Fibroblast of skin of scalp (primary cell): ENCODE data around the gene ULK4.

ENCODE experiments used
- DNase-seq: peaks from one replicate; pipeline ENCODE4 v3.0.0-alpha.2; 2013

ULK4 gene

DNA sequence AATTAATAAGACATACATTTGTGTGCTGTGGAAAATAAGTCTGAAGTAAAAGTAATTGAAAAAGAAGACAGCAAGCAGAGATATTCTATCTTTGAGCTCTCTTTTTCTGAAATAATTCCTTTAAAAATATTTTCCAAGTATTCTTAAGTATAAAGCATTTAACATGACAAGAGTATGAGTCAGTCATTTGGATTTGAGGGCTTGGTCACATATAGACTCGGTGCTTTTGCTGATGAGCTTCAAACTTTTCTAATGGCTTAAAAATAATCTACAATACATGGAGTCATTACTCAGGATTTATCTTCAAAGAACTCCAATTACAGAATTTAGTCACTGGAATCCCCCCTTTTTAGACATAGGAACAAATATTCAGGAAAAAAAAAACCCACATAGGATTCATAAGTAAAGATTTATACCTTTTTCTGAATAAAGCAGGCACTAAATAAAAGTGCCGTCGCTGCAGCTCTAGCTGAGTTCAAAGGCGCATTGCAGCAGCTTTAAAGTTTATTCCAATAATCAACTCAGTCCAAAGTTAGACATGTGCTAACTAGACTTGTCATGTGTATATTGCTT is 615.1 kb downstream of the ULK4 start:
- peak; percentile 59 for DNase-seq

DNA sequence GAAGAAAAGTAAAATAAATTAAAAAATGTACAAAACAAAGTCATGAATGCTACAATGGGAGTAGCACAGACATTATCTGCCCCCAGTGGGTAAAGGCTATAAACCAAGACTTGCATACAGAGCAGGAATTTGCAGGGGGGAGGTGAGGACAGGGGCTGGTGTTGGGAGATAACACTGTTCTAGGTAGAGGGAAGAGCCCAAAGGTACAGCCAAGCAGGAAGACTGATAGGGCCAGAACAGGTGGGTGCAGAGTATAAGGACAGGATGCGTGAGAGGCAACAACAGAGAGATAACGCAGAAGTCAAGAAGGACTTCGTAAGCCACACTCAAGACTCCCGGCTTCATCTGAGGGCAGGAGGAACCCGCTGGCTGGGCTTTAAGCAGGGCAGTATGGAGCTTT is 616.1 kb downstream of the ULK4 start:
- DNase-seq = no peak

DNA sequence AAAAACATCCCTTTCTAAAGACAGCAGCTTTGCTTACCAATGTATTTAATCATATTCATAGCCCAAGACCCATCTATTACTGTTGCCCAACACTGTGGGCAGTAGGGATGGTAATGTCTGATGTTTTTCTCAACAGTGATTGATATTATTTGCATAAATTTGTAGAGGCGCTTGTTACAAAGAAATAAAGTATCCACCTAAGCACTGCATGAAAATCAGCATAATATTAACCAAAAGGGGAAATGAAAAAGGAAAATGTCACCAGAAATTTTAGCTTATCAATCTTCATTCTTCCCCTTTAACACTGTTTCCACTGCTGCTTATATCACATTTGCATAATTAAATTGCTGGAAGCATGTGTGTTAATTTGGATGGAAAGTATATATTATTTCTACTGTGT is 622.1 kb downstream of the ULK4 start:
- no peak for DNase-seq

DNA sequence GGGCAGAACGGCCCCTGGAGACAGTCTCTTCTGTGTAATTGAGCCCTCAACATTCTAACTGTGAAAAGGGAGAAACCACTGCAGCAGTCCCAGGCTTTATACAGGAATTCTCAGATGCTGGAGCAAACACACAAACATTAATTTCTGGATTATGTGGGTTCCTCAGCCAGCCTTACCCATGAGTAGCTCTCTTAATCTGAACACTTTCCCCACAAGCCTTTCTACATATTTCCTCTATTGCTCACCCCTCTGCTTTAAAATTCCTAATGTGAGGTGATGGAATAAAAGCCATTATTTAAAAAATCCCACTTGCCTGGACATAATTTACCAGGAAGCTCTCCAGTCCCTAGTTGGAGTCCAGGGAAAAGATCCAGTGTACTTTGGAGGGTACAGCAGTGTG is 623.6 kb downstream of the ULK4 start:
- DNase-seq = peak; percentile 69

DNA sequence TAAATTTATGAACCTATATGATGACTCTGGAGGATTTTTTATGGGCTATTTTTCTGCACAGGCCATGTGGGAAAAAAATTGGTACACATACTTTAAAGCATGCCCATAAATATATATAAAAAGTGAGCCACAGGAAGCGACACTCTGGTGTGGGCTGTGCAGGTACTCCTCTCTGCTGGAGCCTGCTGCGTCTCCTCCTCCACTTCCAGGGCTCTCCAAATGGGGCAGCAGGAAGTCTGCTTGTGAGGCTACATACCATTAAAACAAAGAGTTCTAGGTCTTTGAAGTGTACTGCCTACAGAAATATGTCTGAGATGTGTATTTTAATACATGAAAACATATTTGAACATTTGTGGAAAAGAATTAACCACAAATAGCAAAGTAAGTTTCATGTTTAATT is 627.5 kb downstream of the ULK4 start:
- DNase-seq = no peak

DNA sequence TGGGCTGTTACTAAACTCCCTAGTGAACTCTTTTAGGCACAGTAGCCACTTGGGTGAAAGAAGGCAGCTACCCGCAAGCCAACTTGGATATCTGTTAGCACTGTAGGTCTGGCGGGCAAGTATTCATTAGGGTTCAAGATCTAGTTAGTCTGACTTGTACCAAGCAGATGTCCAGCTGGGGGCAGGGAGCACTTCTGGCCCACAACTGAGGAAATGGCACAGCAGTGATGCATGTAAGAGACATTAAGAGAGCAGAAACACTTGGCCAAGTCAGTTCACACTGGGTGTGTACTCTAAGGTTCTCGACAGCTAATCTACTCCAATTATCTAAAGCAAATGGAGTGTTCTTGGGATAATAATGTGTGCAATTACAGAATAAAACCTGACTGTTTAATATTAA is 630.9 kb downstream of the ULK4 start:
- no peak for DNase-seq

DNA sequence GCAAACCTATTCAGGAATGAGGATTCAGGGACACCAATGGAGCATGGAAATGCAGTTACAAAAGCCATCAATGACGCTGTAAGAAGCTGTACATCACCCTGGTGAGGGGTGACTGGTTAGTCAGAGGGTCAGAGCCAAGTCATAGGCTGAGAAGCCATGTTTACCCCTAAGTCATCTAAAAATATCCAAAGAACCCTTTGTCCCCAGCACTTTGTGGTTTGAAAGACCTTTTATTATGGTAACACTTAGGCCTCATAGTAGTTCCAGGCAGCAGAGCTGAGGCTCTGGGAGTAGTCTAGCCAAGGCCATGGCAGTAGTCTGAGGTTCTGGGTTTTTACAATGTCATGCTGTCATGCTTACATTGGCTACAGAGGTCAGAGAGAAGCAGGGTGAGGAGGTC is 631.4 kb downstream of the ULK4 start:
- DNase-seq = no peak

DNA sequence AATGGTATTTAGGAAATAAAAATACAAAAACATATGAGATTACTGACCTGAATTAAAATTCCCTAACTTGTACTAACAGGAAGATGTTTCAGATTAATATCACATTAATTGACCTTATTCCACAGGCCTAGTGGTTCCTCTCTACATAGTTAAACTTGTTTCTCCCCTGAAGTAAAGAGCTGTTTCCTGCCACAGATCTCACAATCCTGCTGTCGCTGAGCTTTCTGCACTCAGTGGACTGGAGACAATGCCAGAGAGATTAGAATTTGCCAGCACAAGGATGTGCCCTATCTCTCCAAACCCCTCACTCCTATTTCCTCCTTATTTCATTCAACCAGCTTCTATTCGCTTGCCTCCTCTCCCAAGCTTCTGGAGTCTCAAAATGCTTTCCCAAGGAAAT is 632.0 kb downstream of the ULK4 start:
- DNase-seq = no peak

DNA sequence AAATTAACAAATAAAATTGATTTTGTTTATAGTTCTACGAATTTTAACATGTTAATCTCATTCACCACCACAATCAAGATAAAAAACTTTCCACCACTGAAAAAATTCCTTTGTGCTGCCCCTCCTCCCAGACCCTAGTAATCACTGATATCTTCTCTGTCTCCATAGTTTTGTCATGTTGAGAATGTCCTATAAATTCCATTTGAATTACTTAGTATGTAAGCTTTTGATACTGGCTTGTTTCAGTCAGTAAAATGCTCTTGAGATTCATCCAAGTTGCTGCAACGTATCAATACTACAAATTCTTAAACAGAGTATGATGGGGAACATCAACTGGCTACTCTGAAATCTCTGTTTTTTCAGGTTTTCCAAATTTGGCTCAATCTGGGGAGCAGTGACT is 633.0 kb downstream of the ULK4 start:
- DNase-seq = peak; percentile 64

DNA sequence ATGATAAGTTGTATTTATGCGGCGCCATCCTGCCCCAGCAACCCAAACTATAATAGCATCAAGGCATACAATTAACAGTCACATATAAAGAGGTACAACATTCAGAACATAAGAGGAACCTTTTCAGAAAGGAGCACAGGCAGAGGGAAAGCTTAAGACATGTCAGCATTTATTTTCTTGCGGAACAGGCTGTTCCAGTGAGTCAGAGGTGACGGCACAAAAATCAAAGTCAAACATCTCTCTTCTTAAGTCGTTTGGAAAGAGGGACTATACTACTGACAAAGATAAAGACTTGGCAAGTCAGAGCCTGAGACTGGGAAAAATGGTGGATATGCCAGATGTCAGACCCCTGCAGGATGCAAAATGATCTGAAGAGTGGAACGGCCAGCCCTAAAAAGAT is 634.2 kb downstream of the ULK4 start:
- DNase-seq = no peak

DNA sequence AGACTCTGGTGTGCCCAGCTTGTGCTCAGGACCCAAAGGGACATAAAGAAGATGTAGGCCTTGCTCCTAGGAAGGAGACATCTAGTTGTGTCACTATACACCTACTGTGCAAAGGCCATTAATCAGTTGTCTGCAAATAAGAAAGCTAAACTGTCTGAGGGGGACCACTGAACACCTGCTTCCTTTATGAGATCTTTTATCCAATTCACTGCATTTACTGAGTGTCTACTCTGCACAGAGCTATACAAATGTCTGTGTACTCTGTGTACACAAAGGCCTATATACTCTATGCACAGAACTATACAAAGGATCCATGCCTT is 637.8 kb downstream of the ULK4 start:
- DNase-seq = no peak

DNA sequence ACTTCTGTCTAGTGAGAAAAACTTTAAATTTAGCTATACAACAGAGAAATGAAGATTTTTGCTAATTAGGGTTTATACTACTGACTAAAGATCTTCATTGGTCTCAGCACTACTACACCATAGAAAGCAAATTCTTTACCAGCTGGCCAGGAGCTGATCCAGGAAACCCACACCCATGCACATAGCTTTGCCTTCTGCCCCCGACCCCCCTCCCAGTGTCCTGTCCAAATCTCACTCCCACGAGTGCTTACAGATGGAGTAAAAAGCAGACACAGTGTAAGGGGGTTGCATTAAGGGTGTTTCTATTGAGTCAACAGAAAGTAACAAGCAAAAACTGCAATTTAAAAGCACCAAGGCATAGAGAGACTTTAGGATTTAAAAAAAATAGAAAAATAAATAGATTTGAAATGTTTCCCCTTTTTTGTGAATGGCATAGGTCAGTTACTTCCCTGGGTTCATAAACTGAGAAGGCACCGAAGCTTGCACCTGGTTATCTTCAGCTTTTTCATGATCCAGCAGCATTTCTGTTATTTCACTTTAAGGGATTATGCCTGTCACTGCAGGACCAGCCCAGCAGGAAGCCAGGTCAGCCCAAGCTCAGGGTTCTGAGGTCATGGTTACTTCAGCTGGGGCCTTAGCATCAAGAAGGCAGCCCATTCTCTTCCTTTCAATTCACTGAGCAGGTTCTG is 638.3 kb downstream of the ULK4 start:
- no peak for DNase-seq

DNA sequence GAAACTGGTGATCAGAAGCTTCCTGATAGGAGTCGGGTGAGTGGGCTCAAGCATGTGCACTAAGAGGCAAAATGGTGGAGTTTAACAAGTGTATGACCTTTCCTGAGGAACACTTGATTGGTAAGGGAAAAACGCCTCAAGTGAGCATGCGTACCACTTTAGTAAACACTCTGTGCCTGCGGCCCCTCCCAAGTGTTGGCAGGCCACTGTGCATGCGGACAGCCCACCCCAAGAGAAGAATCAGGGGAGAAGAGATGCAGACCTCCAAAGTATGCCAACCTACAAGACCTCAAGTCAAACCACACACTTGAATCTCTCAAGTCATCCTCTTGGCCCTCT is 640.3 kb downstream of the ULK4 start:
- no peak for DNase-seq

DNA sequence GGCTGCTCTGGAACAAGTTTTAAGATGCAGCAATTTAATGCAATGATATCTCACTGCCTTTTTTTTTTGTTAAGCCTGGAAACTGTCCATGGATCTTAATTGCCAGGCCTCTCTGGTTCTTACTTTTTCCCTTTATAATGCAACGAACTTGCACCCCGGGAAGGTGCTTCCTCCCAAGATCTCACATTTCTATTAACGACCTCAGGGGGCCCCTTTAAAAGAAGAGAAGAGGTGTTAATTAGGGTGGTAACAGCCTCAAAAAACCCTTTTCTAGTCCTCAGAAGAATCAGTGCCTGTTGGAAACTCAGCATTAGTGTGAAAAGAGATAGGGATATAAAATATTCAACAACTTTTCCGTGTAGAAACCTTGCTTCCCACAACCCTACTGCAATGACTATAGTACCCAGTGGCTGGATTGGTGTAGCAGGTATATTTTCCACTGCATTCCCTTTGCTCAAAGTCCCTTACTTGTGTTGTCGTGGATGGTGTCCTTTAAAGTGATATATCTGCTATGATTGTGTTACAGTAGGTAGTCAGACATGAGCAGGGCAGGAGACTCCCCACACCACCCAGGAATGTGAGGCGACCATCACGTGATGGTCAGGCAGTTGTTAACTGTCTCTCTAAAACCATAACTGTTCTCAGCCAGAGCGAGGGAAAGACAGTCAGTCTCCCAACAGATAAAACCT is 640.8 kb downstream of the ULK4 start:
- no peak for DNase-seq

DNA sequence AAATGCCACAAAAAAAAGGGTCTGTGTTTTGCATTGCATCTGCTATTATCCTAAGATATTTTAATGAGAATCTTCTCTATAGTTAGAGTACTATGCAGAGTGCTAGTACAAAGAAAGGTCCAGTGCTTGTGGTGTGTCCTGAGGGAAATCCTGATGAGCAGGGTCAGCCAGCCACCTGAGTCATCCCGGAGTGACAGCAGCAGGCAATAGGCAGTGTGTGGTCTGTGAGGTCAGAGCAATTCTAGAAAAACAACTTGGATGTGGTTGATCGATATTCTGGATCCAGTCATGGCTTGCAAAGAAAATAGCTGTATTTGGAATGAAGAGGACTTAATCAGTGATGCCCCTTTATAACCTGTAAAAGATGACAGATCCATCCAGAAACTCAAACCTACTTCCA is 643.4 kb downstream of the ULK4 start:
- DNase-seq = peak; percentile 15

DNA sequence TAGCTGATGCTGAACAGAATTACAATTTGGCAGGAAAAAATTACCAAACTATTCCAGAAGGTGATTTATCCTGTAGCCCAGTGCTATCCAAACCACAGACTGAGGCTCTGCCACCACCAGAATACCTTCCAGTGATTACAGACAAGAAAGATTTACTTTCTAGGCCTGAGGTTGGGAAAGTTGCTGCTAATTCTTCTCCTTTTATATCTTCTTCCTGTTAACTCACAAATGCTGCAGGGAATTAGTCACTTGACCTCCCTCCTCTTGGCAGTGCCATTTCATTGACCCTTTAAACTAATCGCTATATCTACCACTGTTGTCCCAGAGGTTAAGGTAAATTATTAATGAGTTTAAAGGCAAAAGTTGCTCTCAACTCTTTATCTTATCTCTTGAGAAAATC is 644.2 kb downstream of the ULK4 start:
- DNase-seq = no peak

DNA sequence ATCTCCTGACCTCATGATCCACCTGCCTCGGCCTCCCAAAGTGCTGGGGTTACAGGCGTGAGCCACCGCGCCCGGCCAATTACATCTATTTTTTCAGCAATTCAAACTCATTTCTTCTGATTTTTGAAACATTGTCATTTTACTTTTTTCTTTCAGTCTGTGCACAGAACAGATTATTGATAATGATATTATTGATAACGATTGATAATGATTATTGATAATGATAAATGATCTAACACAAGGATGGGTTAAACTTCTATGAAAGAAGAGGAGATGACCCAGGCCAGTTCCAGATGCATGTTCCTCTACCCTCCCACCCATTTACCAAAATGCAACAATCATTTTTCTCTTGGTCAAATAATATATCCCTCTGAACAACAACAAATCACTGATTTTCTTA is 644.6 kb downstream of the ULK4 start:
- DNase-seq = no peak

DNA sequence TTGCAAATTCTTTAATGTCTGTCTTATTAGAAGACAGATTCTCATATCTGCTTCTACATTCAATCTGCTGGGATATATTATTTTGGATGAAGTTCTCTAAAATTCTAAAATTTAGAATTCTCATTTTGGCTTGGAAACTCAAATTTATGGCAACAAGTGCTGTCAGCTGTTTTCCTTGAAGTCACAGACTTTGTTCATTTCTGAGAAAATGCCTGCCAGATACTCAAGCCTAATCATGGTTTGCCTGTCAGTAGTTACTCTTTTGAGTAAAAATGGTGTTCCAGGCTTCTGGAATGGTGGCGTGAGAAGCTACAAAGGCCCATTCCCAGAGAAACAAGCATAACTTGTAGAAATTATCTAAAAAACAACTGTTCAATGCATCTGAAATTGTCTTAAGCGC is 646.8 kb downstream of the ULK4 start:
- no peak for DNase-seq

DNA sequence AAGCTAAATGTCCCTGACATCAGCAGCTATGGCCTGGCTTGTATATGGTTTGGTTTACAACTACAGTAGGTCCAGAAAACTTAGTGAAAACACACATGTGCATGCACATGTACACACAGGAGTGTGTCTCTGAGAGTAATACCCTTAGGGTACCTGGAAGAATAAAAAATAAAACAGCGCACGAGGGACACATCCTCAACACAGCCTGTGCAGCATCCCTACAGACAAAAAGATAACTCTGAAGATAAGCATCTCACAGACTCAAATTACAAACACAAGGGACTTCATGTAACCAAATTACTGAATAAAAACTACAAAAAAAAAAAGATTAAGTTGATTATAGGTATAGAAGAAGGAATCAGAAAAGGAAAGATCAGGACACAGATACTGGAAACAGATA is 653.8 kb downstream of the ULK4 start:
- DNase-seq = no peak

DNA sequence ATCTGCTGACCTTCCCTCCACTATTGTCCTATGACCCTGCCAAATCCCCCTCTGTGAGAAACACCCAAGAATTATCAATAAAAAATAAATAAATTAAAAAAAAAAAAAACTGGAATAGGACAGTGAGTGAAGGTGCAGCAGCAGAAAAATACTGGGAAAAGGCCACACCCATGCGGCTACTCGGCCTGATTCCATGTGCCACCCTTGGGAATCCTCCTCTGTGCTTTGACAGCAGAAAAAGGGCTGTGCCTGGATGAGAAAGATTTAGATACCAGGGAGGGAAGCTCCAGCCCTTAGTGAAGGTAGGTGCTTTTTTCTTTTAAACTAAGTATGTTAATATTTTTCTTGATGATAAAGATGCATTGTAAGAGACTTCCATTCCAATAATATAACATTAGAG is 654.8 kb downstream of the ULK4 start:
- DNase-seq = no peak

DNA sequence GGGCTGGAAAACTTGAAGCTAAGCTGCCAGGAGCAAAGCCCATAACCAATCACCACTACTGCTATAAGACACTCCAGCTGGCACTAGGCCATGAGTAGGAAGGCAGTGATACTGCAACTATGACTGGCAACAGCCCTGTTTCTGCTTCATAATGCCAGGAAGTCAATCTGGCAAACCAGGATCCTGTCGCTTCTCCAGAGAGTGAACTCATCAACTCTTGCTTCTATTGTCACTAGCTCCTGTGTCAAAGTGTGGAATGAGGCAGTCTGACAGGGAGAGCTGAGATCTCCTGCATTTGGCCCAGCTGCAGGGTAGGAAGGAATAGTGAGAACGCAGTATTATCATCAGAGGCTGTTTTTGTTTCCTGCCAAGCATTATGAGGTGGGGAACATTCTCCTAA is 657.3 kb downstream of the ULK4 start:
- peak; percentile 29 for DNase-seq

DNA sequence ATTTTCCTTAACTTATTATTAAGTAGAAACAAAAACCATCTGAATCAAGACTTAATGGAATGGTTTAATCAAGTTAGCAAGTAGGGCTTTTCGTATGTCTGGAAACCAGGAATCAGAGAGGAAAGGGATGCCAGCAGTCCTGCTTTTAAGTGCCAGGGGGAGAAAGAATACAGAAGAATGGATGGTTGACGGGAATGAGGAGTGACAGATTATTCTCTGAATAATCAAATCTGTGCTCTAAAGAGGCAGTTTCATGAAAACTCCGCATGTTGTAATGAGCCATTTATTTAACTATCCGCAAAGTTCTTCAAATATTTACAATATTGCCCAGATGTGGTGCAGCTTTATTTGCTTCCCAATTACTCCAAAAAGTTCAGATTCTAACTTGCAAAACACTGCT is 659.6 kb downstream of the ULK4 start:
- no peak for DNase-seq

DNA sequence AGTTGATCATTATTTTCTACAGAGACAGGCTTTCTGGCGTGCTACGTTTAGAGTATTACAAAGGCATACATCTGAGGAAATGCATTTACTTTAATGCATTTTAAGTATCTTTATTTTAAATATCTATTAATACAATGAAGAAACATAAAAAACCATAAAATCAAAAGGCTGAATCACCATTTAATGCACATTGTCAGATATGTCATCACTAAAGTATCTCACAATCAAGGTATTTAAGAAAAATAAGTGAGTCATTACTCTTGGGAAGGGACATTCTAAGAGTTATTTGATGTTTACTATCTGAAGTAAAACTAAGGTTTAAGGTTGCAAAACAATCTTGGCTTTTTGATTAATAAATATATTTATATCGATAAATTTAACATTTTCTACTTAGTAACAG is 660.4 kb downstream of the ULK4 start:
- no peak for DNase-seq

DNA sequence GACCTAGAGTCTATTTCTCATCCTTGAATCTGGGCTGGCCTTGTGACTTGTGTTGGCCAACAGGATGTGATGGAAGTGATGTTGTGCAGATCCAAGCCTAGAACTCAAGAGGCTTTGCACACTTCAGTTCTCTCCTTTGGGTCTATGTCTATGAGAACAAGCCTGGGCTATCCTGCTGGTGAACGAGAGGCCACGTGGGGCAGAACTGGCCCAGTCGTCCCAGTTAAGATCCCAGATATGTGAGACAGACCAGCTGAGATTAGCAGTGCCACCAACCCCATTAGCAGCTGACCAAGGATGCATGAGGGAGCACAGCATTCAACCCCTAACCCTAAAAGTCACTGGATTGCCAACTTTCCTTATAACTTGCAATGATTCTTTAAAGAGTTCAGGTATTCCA is 662.9 kb downstream of the ULK4 start:
- DNase-seq = no peak

DNA sequence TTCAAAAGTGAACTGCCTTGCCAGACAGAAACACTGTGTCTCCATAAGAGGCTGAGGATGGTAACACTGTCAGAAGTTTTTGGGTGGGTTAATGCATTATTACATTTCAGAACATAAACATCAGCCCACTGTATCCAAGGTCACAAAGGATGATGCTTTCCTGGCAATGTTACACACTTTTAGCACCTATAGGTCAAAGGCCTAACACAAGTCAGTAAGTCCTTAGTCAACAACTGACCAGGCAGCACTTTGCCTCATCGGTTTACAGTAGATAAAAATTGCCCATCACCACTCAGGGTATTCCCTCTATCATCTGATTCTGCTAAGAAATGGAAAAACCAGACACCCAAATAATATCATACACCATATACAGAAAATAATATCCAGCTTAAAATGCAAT is 664.2 kb downstream of the ULK4 start:
- DNase-seq = no peak
